DND-41 (cell line): ENCODE measurements around the gene RCAN1.

Experiments used
- ATAC-seq: fragments of 200-7000 bp; cut with Tn5 transposase; 3 replicates; pipeline ENCODE4 v1.9.1; 2021; ENCODE audit warnings: low read depth; ENCODE audit not compliant: insufficient read depth
- DNase-seq: peaks from one replicate; pipeline ENCODE4 v3.0.0-alpha.2; 2020
- H2AFZ ChIP-seq: 2 replicates; pipeline ENCODE4 v1.6.0; 2012; ENCODE audit warnings: low read depth, low read length
- H3K27ac ChIP-seq: 2 replicates; pipeline ENCODE4 v1.5.1; 2012; ENCODE audit warnings: low read length, inconsistent platforms
- H3K27me3 ChIP-seq: fragments of 200-600 bp; sonication (generic); 2 replicates; pipeline ENCODE4 v1.6.0; 2012; ENCODE audit warnings: low read length, mild to moderate bottlenecking, inconsistent platforms; ENCODE audit not compliant: insufficient read depth, poor library complexity
- H3K36me3 ChIP-seq: 2 replicates; pipeline ENCODE4 v1.5.1; 2012; ENCODE audit warnings: low read length, inconsistent platforms; ENCODE audit not compliant: insufficient read depth
- H3K4me1 ChIP-seq: 2 replicates; pipeline ENCODE4 v1.5.1; 2012; ENCODE audit warnings: mild to moderate bottlenecking, low read length; ENCODE audit not compliant: insufficient read depth
- H3K4me2 ChIP-seq: 2 replicates; pipeline ENCODE4 v1.6.0; 2012; ENCODE audit warnings: mild to moderate bottlenecking, moderate library complexity, low read length, inconsistent platforms; ENCODE audit not compliant: insufficient read depth
- H3K4me3 ChIP-seq, 2 experiments: fragments of 200-600 bp in 1 of 2; shearing (Covaris generic) in 1 of 2; 2 replicates each; pipeline ENCODE4 v1.5.1; 2012 to 2016; ENCODE audit warnings: inconsistent platforms in 2 of 2, low read length in 2 of 2, mild to moderate bottlenecking in 2 of 2, low read depth in 1 of 2, moderate library complexity in 1 of 2
- H3K79me2 ChIP-seq: 2 replicates; pipeline ENCODE4 v1.6.0; 2012; ENCODE audit warnings: low read length, inconsistent platforms; ENCODE audit not compliant: insufficient read depth
- H3K9ac ChIP-seq: 2 replicates; pipeline ENCODE4 v1.6.0; 2012; ENCODE audit warnings: low read depth, mild to moderate bottlenecking, inconsistent platforms, low read length, moderate library complexity
- H3K9me3 ChIP-seq: 2 replicates; pipeline ENCODE4 v1.5.1; 2012; ENCODE audit warnings: low read length, moderate library complexity, mild to moderate bottlenecking, inconsistent platforms; ENCODE audit not compliant: insufficient read depth, severe bottlenecking
- H4K20me1 ChIP-seq: 2 replicates; pipeline ENCODE4 v1.6.0; 2012; ENCODE audit warnings: low read length; ENCODE audit not compliant: insufficient read depth
- CTCF ChIP-seq: IDR thresholded peaks from 2 replicates; pipeline ENCODE4 v1.5.1; 2012; ENCODE audit warnings: borderline replicate concordance, low read length, moderate library complexity, mild to moderate bottlenecking; ENCODE audit not compliant: poor library complexity, severe bottlenecking; ENCODE audit errors: extremely low read depth
- EZH2 ChIP-seq: IDR thresholded peaks from 3 replicates; pipeline ENCODE4 v1.6.1; 2012; ENCODE audit warnings: borderline replicate concordance, low read depth, mild to moderate bottlenecking, moderate library complexity, low read length, inconsistent platforms; ENCODE audit not compliant: severe bottlenecking

The RCAN1 gene

DNA sequence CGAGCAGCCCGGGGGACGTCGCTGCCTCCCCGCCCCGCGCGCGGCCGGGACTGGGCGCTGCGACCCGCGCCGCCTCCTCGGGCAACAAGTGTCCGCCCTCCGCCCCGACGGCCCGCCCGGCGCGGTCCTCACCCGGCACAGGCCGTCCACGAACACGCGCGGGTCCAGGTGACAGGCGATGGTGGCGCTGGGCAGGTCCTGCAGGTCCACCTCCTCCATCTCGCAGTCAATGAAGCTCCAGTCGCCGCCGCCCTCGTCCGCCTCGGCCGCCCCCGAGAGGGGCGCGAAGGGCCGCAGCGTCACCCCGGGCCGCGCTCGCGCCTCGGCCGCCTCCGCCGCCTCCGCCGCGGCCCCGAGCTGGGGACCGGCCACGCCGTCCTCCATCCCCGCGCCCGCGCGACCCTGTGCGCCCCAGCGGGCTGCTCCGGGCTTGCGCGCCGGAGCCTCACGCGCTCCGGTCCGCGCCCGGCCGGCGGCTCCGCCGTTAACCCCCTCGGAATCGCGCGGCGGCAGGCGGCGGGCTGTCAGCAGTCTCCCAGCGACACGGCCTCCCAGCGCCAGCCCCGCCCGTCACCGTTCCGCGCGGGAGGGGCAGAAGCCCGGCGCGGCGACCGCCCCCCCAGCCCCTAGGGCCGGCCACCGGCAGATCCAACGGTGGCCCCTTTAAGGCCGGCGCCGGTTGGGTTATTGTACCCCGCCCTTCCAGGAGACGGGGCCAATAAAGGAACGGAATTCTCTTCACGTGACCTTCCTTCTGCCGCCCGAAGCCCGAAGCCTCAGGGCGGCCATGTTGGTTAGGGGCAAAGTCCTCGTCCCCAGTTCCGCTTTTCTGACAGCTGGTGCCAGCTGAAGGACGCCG lies at the start of gene RCAN1:
Gene RCAN1 (minus strand): TSS at position 486 of the 859 bp plus-strand sequence. CDS start 102 bp downstream, at position 384.
- Histone ChIP-seq H3K79me2 (peaks cover 51% of the 10 kb centered on the region), H3K27me3 (no peaks in the 10 kb centered on the region), H3K4me3 (peak within 1 kb of the TSS; percentile 36 to 70; a peak in 3 of 4 replicates), H3K4me1 (peaks cover 76% of the 10 kb centered on the region), H3K27ac (peak within 1 kb of the TSS; percentile 91), H3K9ac (peak within 1 kb of the TSS; percentile 72), H3K36me3 (no peaks in the 10 kb centered on the region), H3K4me2 (peak within 1 kb of the TSS; percentile 88), H3K9me3 (no peaks in the 10 kb centered on the region), H2AFZ (peak within 1 kb of the TSS; percentile 78), H4K20me1 (peaks cover 10% of the 10 kb centered on the region; the same call in 1 of the 2 replicates)
- TF ChIP-seq CTCF (no peak), EZH2 (no peak)
- peak; percentile 89 for ATAC-seq
- DNase-seq, result peak; percentile 92

DNA sequence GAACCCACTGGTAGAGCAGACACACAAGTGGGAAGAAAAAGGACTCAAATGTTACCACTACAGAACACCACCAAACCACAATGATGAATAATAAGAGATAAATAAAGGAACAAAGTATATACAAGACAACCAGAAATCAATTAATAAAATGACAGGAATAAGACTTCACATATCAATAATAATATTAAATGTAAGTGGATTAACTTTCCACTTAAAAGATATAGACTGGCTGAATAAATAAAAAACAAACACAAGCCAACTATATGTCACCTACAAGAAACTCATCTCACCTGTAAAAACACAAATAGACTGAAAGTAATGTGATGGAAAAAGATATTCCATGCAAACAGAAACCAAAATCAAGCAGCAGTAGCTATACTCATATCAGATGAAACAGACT lies 46.9 kb upstream of the RCAN1 start:
- Histone ChIP-seq H3K27me3 (no peaks in the 10 kb centered on the region), H4K20me1 (no peaks in the 10 kb centered on the region), H3K4me2 (no peak overlapping the region), H3K36me3 (no peaks in the 10 kb centered on the region), H3K4me1 (no peaks in the 10 kb centered on the region), H3K9me3 (peaks cover 14% of the 10 kb centered on the region), H3K27ac (no peak overlapping the region), H3K4me3 (no peak overlapping the region), H2AFZ (no peak overlapping the region), H3K9ac (no peak overlapping the region), H3K79me2 (no peaks in the 10 kb centered on the region)
- ATAC-seq (no peak), DNase-seq (no peak)
- no peak for TF ChIP-seq EZH2

- H3K9me3 ChIP-seq, result peaks cover 11% of the 10 kb centered on the region
- no peaks in the 10 kb centered on the region for H3K36me3 ChIP-seq
- no peak for ATAC-seq
- no peaks in the 10 kb centered on the region for H3K79me2 ChIP-seq
- H4K20me1 ChIP-seq, result no peaks in the 10 kb centered on the region
- no peak overlapping the region for H3K4me2 ChIP-seq
- H3K9ac ChIP-seq, result no peak overlapping the region
- no peak overlapping the region for H2AFZ ChIP-seq
- no peak for DNase-seq
- TF ChIP-seq CTCF (no peak), EZH2 (no peak)
- H3K27me3 ChIP-seq, result no peaks in the 10 kb centered on the region
- no peaks in the 10 kb centered on the region for H3K4me1 ChIP-seq
- no peak overlapping the region for H3K27ac ChIP-seq
- H3K4me3 ChIP-seq, result no peak overlapping the region
Observed at GRCh38 chr21:34653522-34653921, 38.6 kb upstream of the RCAN1 start.

- Histone ChIP-seq H3K27ac (no peak overlapping the region), H3K9ac (no peak overlapping the region), H3K79me2 (no peaks in the 10 kb centered on the region), H2AFZ (no peak overlapping the region), H3K4me3 (no peak overlapping the region), H3K36me3 (no peaks in the 10 kb centered on the region), H3K4me2 (no peak overlapping the region), H3K4me1 (no peaks in the 10 kb centered on the region), H3K9me3 (peaks cover 11% of the 10 kb centered on the region), H4K20me1 (no peaks in the 10 kb centered on the region), H3K27me3 (no peaks in the 10 kb centered on the region)
- TF ChIP-seq EZH2 (no peak), CTCF (no peak)
- no peak for DNase-seq
- no peak for ATAC-seq
Observed at GRCh38 chr21:34651642-34652041, 36.7 kb upstream of the RCAN1 start.
